ENCODE data around the gene SMAD3.
A peak's percentile ranks its signal among the peaks of the same experiment; 100 is the strongest.

SMAD3 gene

GRCh38 chr15:67105991-67106763 is 40.8 kb downstream of the SMAD3 start:
- H3K9me3 Mint-ChIP-seq = peaks cover 5% of the 10 kb centered on the region

GRCh38 chr15:67106764-67107013 is 41.3 kb downstream of the SMAD3 start:
- intact Hi-C loops (cut with micrococcal nuclease) = no loop called here
- Mint-ChIP-seq H3K9me3 (peaks cover 10% of the 10 kb centered on the region), H3K36me3 (ENCODE audit: low read depth) (peaks cover 9% of the 10 kb centered on the region), H3K4me3 (no peak overlapping the region), H3K27me3 (peaks cover 42% of the 10 kb centered on the region), H3K27ac (no peak overlapping the region), H3K4me1 (ENCODE audit: low read depth) (peaks cover 56% of the 10 kb centered on the region)

More at GRCh38 chr15:67105991-67106763, 40.8 kb downstream of the SMAD3 start:
- no peak overlapping the region for H3K27ac Mint-ChIP-seq
- H3K27me3 Mint-ChIP-seq = peaks cover 42% of the 10 kb centered on the region
- peaks cover 4% of the 10 kb centered on the region for H3K36me3 Mint-ChIP-seq (ENCODE audit: low read depth)
- intact Hi-C loops (cut with micrococcal nuclease) = no loop called here
- peaks cover 55% of the 10 kb centered on the region for H3K4me1 Mint-ChIP-seq (ENCODE audit: low read depth)
- no peak overlapping the region for H3K4me3 Mint-ChIP-seq

GRCh38 chr15:67107014-67107812 is 41.8 kb downstream of the SMAD3 start:
- peaks cover 12% of the 10 kb centered on the region for H3K36me3 Mint-ChIP-seq (ENCODE audit: low read depth)
- H3K4me3 Mint-ChIP-seq = no peak overlapping the region
- intact Hi-C loops (cut with micrococcal nuclease) = no loop called here
- peaks cover 42% of the 10 kb centered on the region for H3K27me3 Mint-ChIP-seq
- H3K27ac Mint-ChIP-seq = peak overlapping the region; percentile 11
- H3K9me3 Mint-ChIP-seq = peaks cover 12% of the 10 kb centered on the region
- H3K4me1 Mint-ChIP-seq (ENCODE audit: low read depth) = peaks cover 56% of the 10 kb centered on the region

GRCh38 chr15:67108122-67108961 is 42.9 kb downstream of the SMAD3 start:
- H3K36me3 Mint-ChIP-seq (ENCODE audit: low read depth) = peaks cover 12% of the 10 kb centered on the region
- intact Hi-C loops (cut with micrococcal nuclease) = no loop called here
- H3K27ac Mint-ChIP-seq = no peak overlapping the region
- peaks cover 42% of the 10 kb centered on the region for H3K27me3 Mint-ChIP-seq
- peaks cover 12% of the 10 kb centered on the region for H3K9me3 Mint-ChIP-seq
- H3K4me3 Mint-ChIP-seq = no peak overlapping the region
- peaks cover 56% of the 10 kb centered on the region for H3K4me1 Mint-ChIP-seq (ENCODE audit: low read depth)

GRCh38 chr15:67109141-67110034 is 44.0 kb downstream of the SMAD3 start:
- peaks cover 12% of the 10 kb centered on the region for H3K9me3 Mint-ChIP-seq
- peaks cover 61% of the 10 kb centered on the region for H3K4me1 Mint-ChIP-seq (ENCODE audit: low read depth)
- no peak overlapping the region for H3K4me3 Mint-ChIP-seq
- peak overlapping the region; percentile 23 for H3K27ac Mint-ChIP-seq
- H3K27me3 Mint-ChIP-seq = peaks cover 32% of the 10 kb centered on the region
- intact Hi-C loops (cut with micrococcal nuclease) = loop anchor here (5.0 kb wide), 1 partner anchor 43 kb away; no protein-coding TSS in a partner anchor
- peaks cover 12% of the 10 kb centered on the region for H3K36me3 Mint-ChIP-seq (ENCODE audit: low read depth)

GRCh38 chr15:67110361-67110781 is 45.0 kb downstream of the SMAD3 start:
- Mint-ChIP-seq H3K36me3 (ENCODE audit: low read depth) (peaks cover 12% of the 10 kb centered on the region), H3K27ac (peak overlapping the region; percentile 23), H3K9me3 (peaks cover 12% of the 10 kb centered on the region), H3K27me3 (peaks cover 25% of the 10 kb centered on the region), H3K4me1 (ENCODE audit: low read depth) (peaks cover 70% of the 10 kb centered on the region), H3K4me3 (no peak overlapping the region)
- intact Hi-C loops (cut with micrococcal nuclease) = loop anchor here (5.0 kb wide), 1 partner anchor 42 kb away; no protein-coding TSS in a partner anchor

GRCh38 chr15:67110958-67111864 is 45.8 kb downstream of the SMAD3 start:
- H3K27ac Mint-ChIP-seq = no peak overlapping the region
- peaks cover 20% of the 10 kb centered on the region for H3K27me3 Mint-ChIP-seq
- H3K9me3 Mint-ChIP-seq = peaks cover 12% of the 10 kb centered on the region
- peaks cover 71% of the 10 kb centered on the region for H3K4me1 Mint-ChIP-seq (ENCODE audit: low read depth)
- intact Hi-C loops (cut with micrococcal nuclease) = loop anchor here (5.0 kb wide), 1 partner anchor 41 kb away; no protein-coding TSS in a partner anchor
- H3K4me3 Mint-ChIP-seq = no peak overlapping the region
- peaks cover 12% of the 10 kb centered on the region for H3K36me3 Mint-ChIP-seq (ENCODE audit: low read depth)

- Mint-ChIP-seq H3K4me3 (no peak overlapping the region), H3K36me3 (ENCODE audit: low read depth) (peaks cover 12% of the 10 kb centered on the region), H3K4me1 (ENCODE audit: low read depth) (peaks cover 72% of the 10 kb centered on the region), H3K9me3 (peaks cover 12% of the 10 kb centered on the region), H3K27ac (no peak overlapping the region), H3K27me3 (peaks cover 3% of the 10 kb centered on the region)
- intact Hi-C loops (cut with micrococcal nuclease) = loop anchor here (5.0 kb wide), 1 partner anchor 38 kb away; no protein-coding TSS in a partner anchor
Measured at GRCh38 chr15:67114046-67114445, 48.6 kb downstream of the SMAD3 start.

GRCh38 chr15:67114846-67115585 is 49.6 kb downstream of the SMAD3 start:
- H3K9me3 Mint-ChIP-seq = peaks cover 12% of the 10 kb centered on the region
- H3K27ac Mint-ChIP-seq = peak overlapping the region; percentile 35
- peaks cover 12% of the 10 kb centered on the region for H3K36me3 Mint-ChIP-seq (ENCODE audit: low read depth)
- no peaks in the 10 kb centered on the region for H3K27me3 Mint-ChIP-seq
- peaks cover 72% of the 10 kb centered on the region for H3K4me1 Mint-ChIP-seq (ENCODE audit: low read depth)
- no peak overlapping the region for H3K4me3 Mint-ChIP-seq
- intact Hi-C loops (cut with micrococcal nuclease) = loop anchor here (5.0 kb wide), 1 partner anchor 37 kb away; no protein-coding TSS in a partner anchor

GRCh38 chr15:67115586-67115969 is 50.2 kb downstream of the SMAD3 start:
- Mint-ChIP-seq H3K36me3 (ENCODE audit: low read depth) (peaks cover 12% of the 10 kb centered on the region), H3K9me3 (peaks cover 12% of the 10 kb centered on the region), H3K4me1 (ENCODE audit: low read depth) (peaks cover 72% of the 10 kb centered on the region), H3K27ac (peak overlapping the region; percentile 35), H3K4me3 (no peak overlapping the region), H3K27me3 (no peaks in the 10 kb centered on the region)
- intact Hi-C loops (cut with micrococcal nuclease) = no loop called here

- Mint-ChIP-seq H3K4me1 (ENCODE audit: low read depth) (peaks cover 76% of the 10 kb centered on the region), H3K27ac (peak overlapping the region; percentile 76), H3K36me3 (ENCODE audit: low read depth) (peaks cover 2% of the 10 kb centered on the region), H3K4me3 (no peak overlapping the region), H3K27me3 (peaks cover 1% of the 10 kb centered on the region), H3K9me3 (peaks cover 2% of the 10 kb centered on the region)
- intact Hi-C loops (cut with micrococcal nuclease) = no loop called here
Measured at GRCh38 chr15:67116742-67117141, 51.3 kb downstream of the SMAD3 start.

- Mint-ChIP-seq H3K4me1 (ENCODE audit: low read depth) (peaks cover 81% of the 10 kb centered on the region), H3K4me3 (no peak overlapping the region), H3K36me3 (ENCODE audit: low read depth) (no peaks in the 10 kb centered on the region), H3K9me3 (no peaks in the 10 kb centered on the region), H3K27ac (peak overlapping the region; percentile 76), H3K27me3 (peaks cover 1% of the 10 kb centered on the region)
- intact Hi-C loops (cut with micrococcal nuclease) = no loop called here
Measured at GRCh38 chr15:67117370-67117769, 52.0 kb downstream of the SMAD3 start.
